GM23338 (cell line): ENCODE data around the gene CKB. TPM values are rescaled to one million over a fixed set of nuclear protein-coding genes. Genes with fewer than 3 reads are reported as not detected.

Source experiments
- ATAC-seq: fragments of 200-7000 bp; cut with Tn5 transposase; 3 replicates; pipeline ENCODE4 v1.9.1; 2020
- DNase-seq: peaks from one replicate; pipeline ENCODE4 v3.0.0-alpha.2; 2015; ENCODE audit warnings: low spot score
- H2AFZ ChIP-seq: fragments of 200-600 bp; sonication (generic); 2 replicates; pipeline ENCODE4 v1.8.0; 2016; ENCODE audit warnings: antibody characterized with exemption, mild to moderate bottlenecking, moderate library complexity
- H3F3A ChIP-seq: fragments of 200-600 bp; sonication (generic); replicated peaks from 2 replicates; pipeline ENCODE4 v1.8.0; 2017; ENCODE audit warnings: antibody characterized with exemption, mixed run types, low read depth
- H3K27ac ChIP-seq: fragments of 200-600 bp; sonication (generic); 2 replicates; pipeline ENCODE4 v1.6.1; 2016; ENCODE audit warnings: low read depth
- H3K27me3 ChIP-seq: fragments of 200-600 bp; sonication (generic); 2 replicates; pipeline ENCODE4 v1.8.0; 2016; ENCODE audit warnings: mild to moderate bottlenecking, mixed run types, moderate library complexity; ENCODE audit not compliant: insufficient read depth
- H3K36me3 ChIP-seq: fragments of 200-600 bp; sonication (generic); 2 replicates; pipeline ENCODE4 v1.8.0; 2016; ENCODE audit warnings: mild to moderate bottlenecking; ENCODE audit not compliant: insufficient read depth
- H3K4me1 ChIP-seq: fragments of 200-600 bp; sonication (generic); 2 replicates; pipeline ENCODE4 v1.8.0; 2016; ENCODE audit warnings: mild to moderate bottlenecking, moderate library complexity; ENCODE audit not compliant: insufficient read depth
- H3K4me2 ChIP-seq: fragments of 200-600 bp; sonication (generic); 2 replicates; pipeline ENCODE4 v1.7.1; 2017; ENCODE audit warnings: mixed run types
- H3K4me3 ChIP-seq: fragments of 200-600 bp; sonication (generic); 2 replicates; pipeline ENCODE4 v1.6.1; 2016; ENCODE audit warnings: mixed run types
- H3K79me2 ChIP-seq: fragments of 200-600 bp; sonication (generic); replicated peaks from 2 replicates; pipeline ENCODE4 v1.8.0; 2017; ENCODE audit warnings: mild to moderate bottlenecking; ENCODE audit not compliant: insufficient read depth
- H3K9me2 ChIP-seq: fragments of 200-600 bp; sonication (generic); 2 replicates; pipeline ENCODE4 v1.8.0; 2017; ENCODE audit not compliant: insufficient read depth
- H4K20me1 ChIP-seq: fragments of 200-600 bp; sonication (generic); replicated peaks from 2 replicates; pipeline ENCODE4 v1.8.0; 2017; ENCODE audit warnings: mild to moderate bottlenecking; ENCODE audit not compliant: insufficient read depth
- H3K27ac Mint-ChIP-seq: 2 replicates; pipeline ENCODE4 v1.8.0; 2020; ENCODE audit warnings: inconsistent platforms, mild to moderate bottlenecking, moderate library complexity, mixed read lengths
- H3K27me3 Mint-ChIP-seq: 3 replicates; pipeline ENCODE4 v1.8.0; 2022; ENCODE audit warnings: low read depth, mild to moderate bottlenecking, moderate library complexity, mixed read lengths, inconsistent platforms; ENCODE audit not compliant: insufficient read depth, poor library complexity
- H3K36me3 Mint-ChIP-seq: 3 replicates; pipeline ENCODE4 v1.8.0; 2021; ENCODE audit warnings: low read depth, mild to moderate bottlenecking, inconsistent platforms, moderate library complexity, mixed read lengths
- H3K4me1 Mint-ChIP-seq: 3 replicates; pipeline ENCODE4 v1.8.0; 2020; ENCODE audit warnings: mild to moderate bottlenecking, inconsistent platforms, mixed read lengths
- H3K4me3 Mint-ChIP-seq: 3 replicates; pipeline ENCODE4 v1.8.0; 2021; ENCODE audit warnings: moderate library complexity, mild to moderate bottlenecking, inconsistent platforms, mixed read lengths
- H3K9me3 Mint-ChIP-seq: 3 replicates; pipeline ENCODE4 v1.8.0; 2020; ENCODE audit warnings: moderate library complexity, mild to moderate bottlenecking, inconsistent platforms, mixed read lengths
- CREB1 ChIP-seq: fragments of 250-450 bp; sonication (Bioruptor Pico); IDR thresholded peaks from 2 replicates; pipeline ENCODE4 v1.5.0; 2020; ENCODE audit warnings: low read depth, mild to moderate bottlenecking, moderate library complexity
- EZH2 ChIP-seq: fragments of 200-600 bp; sonication (generic); IDR thresholded peaks from one replicate; pipeline ENCODE4 v1.8.0; 2017; ENCODE audit warnings: antibody characterized with exemption, mild to moderate bottlenecking, low read depth; ENCODE audit not compliant: unreplicated experiment
- JUNB ChIP-seq: IDR thresholded peaks from one replicate; pipeline ENCODE4 v1.6.1; 2016; ENCODE audit warnings: antibody characterized with exemption; ENCODE audit not compliant: unreplicated experiment
- NANOG ChIP-seq: IDR thresholded peaks from 2 replicates; pipeline ENCODE4 v1.6.1; 2016; ENCODE audit warnings: antibody characterized with exemption, borderline replicate concordance
- STAT1 ChIP-seq: IDR thresholded peaks from one replicate; pipeline ENCODE4 v1.6.1; 2016; ENCODE audit warnings: antibody characterized with exemption; ENCODE audit not compliant: unreplicated experiment
- ZNF114 ChIP-seq: fragments of 250-450 bp; sonication (Bioruptor Pico); IDR thresholded peaks from 2 replicates; pipeline ENCODE4 v1.5.0; 2020; ENCODE audit warnings: mild to moderate bottlenecking, moderate library complexity
- polyA plus RNA-seq: library from polyadenylated mRNA; unstranded; fragments of >200 nt; fragmentation: Nextera tagmentation; extraction: Ambion mirVana; gene quantifications from 2 replicates; pipeline ENCODE4 v1.2.1, GENCODE V29; 2016
- total RNA-seq: library from RNA; depleted of rRNA; stranded (reverse); fragments of >200 nt; shearing (Covaris generic); gene quantifications from 2 replicates; pipeline ENCODE4 v1.2.3, GENCODE V29; 2014
- TF ChIP-seq, protein P1 (sequence below): fragments of 250-450 bp; sonication (Bioruptor Pico); IDR thresholded peaks from 2 replicates; pipeline ENCODE4 v1.5.0; 2020; ENCODE audit warnings: mild to moderate bottlenecking, moderate library complexity
- TF ChIP-seq, protein P2 (sequence below), 2 experiments: fragments of 200-600 bp in 1 of 2; sonication (generic) in 1 of 2; conservative IDR thresholded peaks; 2 replicates each; pipeline versions ENCODE4 v1.5.1 to v1.6.1; 2016 to 2017; ENCODE audit warnings: antibody characterized with exemption in 2 of 2, low read depth in 2 of 2, mild to moderate bottlenecking in 2 of 2, moderate library complexity in 1 of 2

The CKB gene
- total and polyA plus RNA-seq, 2 experiments from 2014 or later = 604 to 852 TPM

DNA sequence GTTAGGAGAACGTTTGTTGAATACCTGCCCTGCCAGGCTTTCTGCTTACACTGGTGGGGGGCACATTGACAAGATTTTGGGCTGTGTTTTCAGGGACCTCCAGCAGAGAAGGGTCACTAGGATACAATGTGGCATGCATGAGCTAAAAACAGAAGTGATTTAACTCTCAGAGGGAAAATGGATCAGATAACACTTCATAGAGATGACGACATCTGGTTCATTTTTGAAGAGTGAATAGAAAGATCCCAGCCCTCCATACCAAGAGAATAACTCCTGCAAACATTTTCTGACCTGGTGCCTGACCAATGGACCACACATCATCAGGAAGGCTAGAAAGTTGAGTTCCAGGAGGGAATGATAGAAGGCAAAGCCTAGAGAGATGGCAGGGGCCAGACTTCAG, 33.7 kb downstream of the CKB start:
- peaks cover 21% of the 10 kb centered on the region for H3K36me3 Mint-ChIP-seq
- H3K4me3 Mint-ChIP-seq = no peak overlapping the region
- H3K9me3 Mint-ChIP-seq = no peaks in the 10 kb centered on the region
- H3K27ac Mint-ChIP-seq = no peak overlapping the region
- no peaks in the 10 kb centered on the region for H3K4me1 Mint-ChIP-seq
- no peak overlapping the region for H2AFZ ChIP-seq
- H3K27me3 Mint-ChIP-seq = no peaks in the 10 kb centered on the region
- H3K27me3 ChIP-seq = no peaks in the 10 kb centered on the region
- DNase-seq (no peak), ATAC-seq (no peak)
- H3F3A ChIP-seq = no peaks in the 10 kb centered on the region
- H3K79me2 ChIP-seq = no peaks in the 10 kb centered on the region
- H3K36me3 ChIP-seq = peaks cover 23% of the 10 kb centered on the region; the same call in 1 of the 2 replicates
- no peak overlapping the region for H3K4me3 ChIP-seq
- no peaks in the 10 kb centered on the region; the same call in 1 of the 2 replicates for H4K20me1 ChIP-seq
- no peaks in the 10 kb centered on the region for H3K9me2 ChIP-seq
- peak overlapping the region; percentile 48; the same call in 1 of the 2 replicates for H3K27ac ChIP-seq
- no peaks in the 10 kb centered on the region for H3K4me1 ChIP-seq
- TF ChIP-seq ZNF114 (CRISPR knock-in tag) (no peak), CREB1 (CRISPR knock-in tag) (no peak), JUNB (no peak)
- TF ChIP-seq, protein P1, sequence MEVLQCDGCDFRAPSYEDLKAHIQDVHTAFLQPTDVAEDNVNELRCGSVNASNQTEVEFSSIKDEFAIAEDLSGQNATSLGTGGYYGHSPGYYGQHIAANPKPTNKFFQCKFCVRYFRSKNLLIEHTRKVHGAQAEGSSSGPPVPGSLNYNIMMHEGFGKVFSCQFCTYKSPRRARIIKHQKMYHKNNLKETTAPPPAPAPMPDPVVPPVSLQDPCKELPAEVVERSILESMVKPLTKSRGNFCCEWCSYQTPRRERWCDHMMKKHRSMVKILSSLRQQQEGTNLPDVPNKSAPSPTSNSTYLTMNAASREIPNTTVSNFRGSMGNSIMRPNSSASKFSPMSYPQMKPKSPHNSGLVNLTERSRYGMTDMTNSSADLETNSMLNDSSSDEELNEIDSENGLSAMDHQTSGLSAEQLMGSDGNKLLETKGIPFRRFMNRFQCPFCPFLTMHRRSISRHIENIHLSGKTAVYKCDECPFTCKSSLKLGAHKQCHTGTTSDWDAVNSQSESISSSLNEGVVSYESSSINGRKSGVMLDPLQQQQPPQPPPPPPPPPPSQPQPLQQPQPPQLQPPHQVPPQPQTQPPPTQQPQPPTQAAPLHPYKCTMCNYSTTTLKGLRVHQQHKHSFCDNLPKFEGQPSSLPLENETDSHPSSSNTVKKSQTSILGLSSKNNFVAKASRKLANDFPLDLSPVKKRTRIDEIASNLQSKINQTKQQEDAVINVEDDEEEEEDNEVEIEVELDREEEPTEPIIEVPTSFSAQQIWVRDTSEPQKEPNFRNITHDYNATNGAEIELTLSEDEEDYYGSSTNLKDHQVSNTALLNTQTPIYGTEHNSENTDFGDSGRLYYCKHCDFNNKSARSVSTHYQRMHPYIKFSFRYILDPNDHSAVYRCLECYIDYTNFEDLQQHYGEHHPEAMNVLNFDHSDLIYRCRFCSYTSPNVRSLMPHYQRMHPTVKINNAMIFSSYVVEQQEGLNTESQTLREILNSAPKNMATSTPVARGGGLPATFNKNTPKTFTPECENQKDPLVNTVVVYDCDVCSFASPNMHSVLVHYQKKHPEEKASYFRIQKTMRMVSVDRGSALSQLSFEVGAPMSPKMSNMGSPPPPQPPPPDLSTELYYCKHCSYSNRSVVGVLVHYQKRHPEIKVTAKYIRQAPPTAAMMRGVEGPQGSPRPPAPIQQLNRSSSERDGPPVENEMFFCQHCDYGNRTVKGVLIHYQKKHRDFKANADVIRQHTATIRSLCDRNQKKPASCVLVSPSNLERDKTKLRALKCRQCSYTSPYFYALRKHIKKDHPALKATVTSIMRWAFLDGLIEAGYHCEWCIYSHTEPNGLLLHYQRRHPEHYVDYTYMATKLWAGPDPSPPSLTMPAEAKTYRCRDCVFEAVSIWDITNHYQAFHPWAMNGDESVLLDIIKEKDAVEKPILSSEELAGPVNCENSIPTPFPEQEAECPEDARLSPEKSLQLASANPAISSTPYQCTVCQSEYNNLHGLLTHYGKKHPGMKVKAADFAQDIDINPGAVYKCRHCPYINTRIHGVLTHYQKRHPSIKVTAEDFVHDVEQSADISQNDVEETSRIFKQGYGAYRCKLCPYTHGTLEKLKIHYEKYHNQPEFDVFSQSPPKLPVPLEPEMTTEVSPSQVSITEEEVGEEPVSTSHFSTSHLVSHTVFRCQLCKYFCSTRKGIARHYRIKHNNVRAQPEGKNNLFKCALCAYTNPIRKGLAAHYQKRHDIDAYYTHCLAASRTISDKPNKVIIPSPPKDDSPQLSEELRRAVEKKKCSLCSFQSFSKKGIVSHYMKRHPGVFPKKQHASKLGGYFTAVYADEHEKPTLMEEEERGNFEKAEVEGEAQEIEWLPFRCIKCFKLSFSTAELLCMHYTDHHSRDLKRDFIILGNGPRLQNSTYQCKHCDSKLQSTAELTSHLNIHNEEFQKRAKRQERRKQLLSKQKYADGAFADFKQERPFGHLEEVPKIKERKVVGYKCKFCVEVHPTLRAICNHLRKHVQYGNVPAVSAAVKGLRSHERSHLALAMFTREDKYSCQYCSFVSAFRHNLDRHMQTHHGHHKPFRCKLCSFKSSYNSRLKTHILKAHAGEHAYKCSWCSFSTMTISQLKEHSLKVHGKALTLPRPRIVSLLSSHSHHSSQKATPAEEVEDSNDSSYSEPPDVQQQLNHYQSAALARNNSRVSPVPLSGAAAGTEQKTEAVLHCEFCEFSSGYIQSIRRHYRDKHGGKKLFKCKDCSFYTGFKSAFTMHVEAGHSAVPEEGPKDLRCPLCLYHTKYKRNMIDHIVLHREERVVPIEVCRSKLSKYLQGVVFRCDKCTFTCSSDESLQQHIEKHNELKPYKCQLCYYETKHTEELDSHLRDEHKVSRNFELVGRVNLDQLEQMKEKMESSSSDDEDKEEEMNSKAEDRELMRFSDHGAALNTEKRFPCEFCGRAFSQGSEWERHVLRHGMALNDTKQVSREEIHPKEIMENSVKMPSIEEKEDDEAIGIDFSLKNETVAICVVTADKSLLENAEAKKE (CRISPR knock-in tag) = no peak
- no peak overlapping the region for H3K4me2 ChIP-seq

DNA sequence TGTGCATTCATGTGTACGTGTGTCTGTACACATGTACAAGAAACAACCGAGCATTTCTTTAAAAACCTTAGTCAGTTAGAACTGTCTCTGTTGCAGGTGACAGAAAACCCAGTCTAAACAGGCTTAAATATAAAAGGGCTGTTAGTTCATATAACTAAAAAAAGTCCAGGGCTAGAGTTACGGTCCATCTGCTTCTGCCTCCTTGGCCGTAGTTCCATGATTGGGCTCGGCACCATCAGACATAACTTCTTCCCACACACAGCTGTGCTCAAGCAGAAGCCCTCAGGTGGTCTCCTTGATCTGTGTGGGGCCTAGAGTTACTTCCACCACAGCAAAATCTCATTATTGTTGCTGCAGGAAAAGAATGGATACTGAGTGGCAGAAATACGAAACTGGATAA, 34.6 kb downstream of the CKB start:
- Histone ChIP-seq H3K79me2 (no peaks in the 10 kb centered on the region), H3K4me3 (no peak overlapping the region), H2AFZ (no peak overlapping the region), H3F3A (0 out of 2 replicates have a peak, but pooled peaks cover 2% of the 10 kb centered on the region), H4K20me1 (peaks cover 1% of the 10 kb centered on the region; the same call in 1 of the 2 replicates), H3K36me3 (peaks cover 19% of the 10 kb centered on the region; the same call in 1 of the 2 replicates), H3K27ac (no peak overlapping the region), H3K9me2 (no peaks in the 10 kb centered on the region), H3K27me3 (no peaks in the 10 kb centered on the region), H3K4me2 (no peak overlapping the region), H3K4me1 (no peaks in the 10 kb centered on the region)
- DNase-seq = no peak
- H3K4me3 Mint-ChIP-seq = no peak overlapping the region
- TF ChIP-seq, protein P2, sequence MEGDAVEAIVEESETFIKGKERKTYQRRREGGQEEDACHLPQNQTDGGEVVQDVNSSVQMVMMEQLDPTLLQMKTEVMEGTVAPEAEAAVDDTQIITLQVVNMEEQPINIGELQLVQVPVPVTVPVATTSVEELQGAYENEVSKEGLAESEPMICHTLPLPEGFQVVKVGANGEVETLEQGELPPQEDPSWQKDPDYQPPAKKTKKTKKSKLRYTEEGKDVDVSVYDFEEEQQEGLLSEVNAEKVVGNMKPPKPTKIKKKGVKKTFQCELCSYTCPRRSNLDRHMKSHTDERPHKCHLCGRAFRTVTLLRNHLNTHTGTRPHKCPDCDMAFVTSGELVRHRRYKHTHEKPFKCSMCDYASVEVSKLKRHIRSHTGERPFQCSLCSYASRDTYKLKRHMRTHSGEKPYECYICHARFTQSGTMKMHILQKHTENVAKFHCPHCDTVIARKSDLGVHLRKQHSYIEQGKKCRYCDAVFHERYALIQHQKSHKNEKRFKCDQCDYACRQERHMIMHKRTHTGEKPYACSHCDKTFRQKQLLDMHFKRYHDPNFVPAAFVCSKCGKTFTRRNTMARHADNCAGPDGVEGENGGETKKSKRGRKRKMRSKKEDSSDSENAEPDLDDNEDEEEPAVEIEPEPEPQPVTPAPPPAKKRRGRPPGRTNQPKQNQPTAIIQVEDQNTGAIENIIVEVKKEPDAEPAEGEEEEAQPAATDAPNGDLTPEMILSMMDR (conservative IDR thresholded peaks at IDR 0.05; ENCODE audit: low read depth in 2 of 2) = no peak
- TF ChIP-seq NANOG (no peak), EZH2 (no peak), STAT1 (no peak)
- no peaks in the 10 kb centered on the region for H3K9me3 Mint-ChIP-seq
- no peaks in the 10 kb centered on the region for H3K4me1 Mint-ChIP-seq
- H3K36me3 Mint-ChIP-seq = peaks cover 23% of the 10 kb centered on the region
- no peaks in the 10 kb centered on the region for H3K27me3 Mint-ChIP-seq
- H3K27ac Mint-ChIP-seq = no peak overlapping the region
- ATAC-seq = no peak
